Mesendoderm (in vitro differentiated cells): ENCODE data around the gene NR2F1-AS1.

Experiments
- DNase-seq: peaks from one replicate; pipeline ENCODE4 v3.0.0; 2013
- H2AK5ac ChIP-seq: 2 replicates; pipeline ENCODE4 v1.6.1; 2013; ENCODE audit warnings: low read length, inconsistent platforms
- H2BK120ac ChIP-seq: 2 replicates; pipeline ENCODE4 v1.6.1; 2013; ENCODE audit warnings: low read depth, mild to moderate bottlenecking, low read length, moderate library complexity, mixed read lengths
- H2BK15ac ChIP-seq: replicated peaks from 2 replicates; pipeline ENCODE4 v1.6.1; 2013; ENCODE audit warnings: low read depth, mild to moderate bottlenecking, moderate library complexity
- H2BK5ac ChIP-seq: 2 replicates; pipeline ENCODE4 v1.6.1; 2013; ENCODE audit warnings: low read length, inconsistent platforms
- H3K18ac ChIP-seq: 2 replicates; pipeline ENCODE4 v1.6.1; 2013; ENCODE audit warnings: mild to moderate bottlenecking, low read length, mixed read lengths
- H3K23ac ChIP-seq: one replicate; pipeline ENCODE4 v1.6.1; 2013; ENCODE audit warnings: low read length
- H3K27ac ChIP-seq: 2 replicates; pipeline ENCODE4 v1.5.1; 2013; ENCODE audit warnings: low read depth, mild to moderate bottlenecking, inconsistent platforms, low read length, moderate library complexity
- H3K27me3 ChIP-seq: 2 replicates; pipeline ENCODE4 v1.6.1; 2013; ENCODE audit warnings: low read length, control low read depth, mild to moderate bottlenecking, inconsistent platforms; ENCODE audit not compliant: insufficient read depth, poor library complexity
- H3K36me3 ChIP-seq: 2 replicates; pipeline ENCODE4 v1.6.1; 2013; ENCODE audit warnings: low read length, inconsistent platforms; ENCODE audit not compliant: control insufficient read depth, insufficient read depth
- H3K4ac ChIP-seq: one replicate; pipeline ENCODE4 v1.6.1; 2013; ENCODE audit warnings: low read depth, mild to moderate bottlenecking, low read length, moderate library complexity
- H3K4me1 ChIP-seq: 2 replicates; pipeline ENCODE4 v1.6.1; 2013; ENCODE audit warnings: low read depth, low read length, inconsistent platforms; ENCODE audit not compliant: control insufficient read depth
- H3K4me2 ChIP-seq: 2 replicates; pipeline ENCODE4 v1.6.1; 2013; ENCODE audit warnings: low read length
- H3K4me3 ChIP-seq: 2 replicates; pipeline ENCODE4 v1.5.1; 2013; ENCODE audit warnings: mild to moderate bottlenecking, low read length
- H3K56ac ChIP-seq: one replicate; pipeline ENCODE4 v1.6.1; 2013; ENCODE audit warnings: low read length
- H3K79me1 ChIP-seq: 2 replicates; pipeline ENCODE4 v1.6.1; 2013; ENCODE audit warnings: low read length, inconsistent platforms
- H3K79me2 ChIP-seq: 2 replicates; pipeline ENCODE4 v1.6.1; 2013; ENCODE audit warnings: mild to moderate bottlenecking, low read length; ENCODE audit not compliant: control insufficient read depth, insufficient read depth
- H3K9ac ChIP-seq: 2 replicates; pipeline ENCODE4 v1.6.1; 2013; ENCODE audit warnings: low read length, inconsistent platforms
- H4K5ac ChIP-seq: one replicate; pipeline ENCODE4 v1.6.1; 2013; ENCODE audit warnings: low read length
- H4K8ac ChIP-seq: one replicate; pipeline ENCODE4 v1.6.1; 2013; ENCODE audit warnings: low read depth, mild to moderate bottlenecking, control low read depth, low read length, moderate library complexity
- WGBS: extraction: QIAGEN DNeasy Blood & Tissue Kit; methylation state at CpG from one replicate; pipeline ENCODE4 v1.1.7; 2013; ENCODE audit warnings: low lambda C conversion rate, missing lambda C conversion rate; ENCODE audit not compliant: insufficient coverage; ENCODE audit errors: extremely low coverage; 5-methylcytosine and 5-hydroxymethylcytosine counted together

Gene NR2F1-AS1

GRCh38 chr5:93417490-93417889 lies 163.5 kb downstream of the NR2F1-AS1 start:
- Histone ChIP-seq H2BK5ac (no peak overlapping the region), H3K27me3 (no peaks in the 10 kb centered on the region), H3K18ac (no peak overlapping the region), H3K79me1 (no peaks in the 10 kb centered on the region), H3K4me3 (no peak overlapping the region), H3K56ac (no peak overlapping the region), H3K27ac (no peak overlapping the region), H3K9ac (no peak overlapping the region), H3K79me2 (no peaks in the 10 kb centered on the region), H3K4me1 (no peaks in the 10 kb centered on the region), H4K8ac (no peak overlapping the region), H2BK120ac (no peak overlapping the region), H3K23ac (no peak overlapping the region), H2BK15ac (no peak overlapping the region), H3K4ac (no peak overlapping the region), H4K5ac (no peak overlapping the region), H3K36me3 (no peaks in the 10 kb centered on the region), H3K4me2 (no peak overlapping the region), H2AK5ac (no peak overlapping the region)
- DNase-seq = no peak
- WGBS = no CpG with 5 or more reads among the region's 3 CpGs

DNA sequence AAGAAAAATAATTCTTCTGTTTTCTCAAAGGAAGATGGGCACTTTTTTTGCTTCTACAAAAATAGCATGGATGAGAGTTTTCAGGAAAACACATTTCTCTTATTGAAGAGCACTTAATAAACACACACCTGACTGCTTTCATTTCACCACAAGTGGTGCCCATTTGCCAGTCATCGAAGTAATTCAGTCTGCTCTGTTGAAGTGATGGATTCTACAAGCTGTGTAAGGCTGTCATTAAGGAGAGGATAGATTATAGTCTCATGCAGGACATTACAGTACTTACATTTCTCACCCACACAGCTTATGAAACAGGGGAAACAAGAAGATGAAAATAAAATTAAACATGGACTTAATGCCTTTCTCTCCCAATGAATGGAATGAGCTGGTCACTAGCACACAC lies 165.2 kb downstream of the NR2F1-AS1 start:
- no peak for DNase-seq
- Histone ChIP-seq H3K79me1 (no peaks in the 10 kb centered on the region), H3K9ac (no peak overlapping the region), H4K5ac (no peak overlapping the region), H3K36me3 (no peaks in the 10 kb centered on the region), H3K4me3 (no peak overlapping the region), H3K23ac (no peak overlapping the region), H4K8ac (no peak overlapping the region), H2BK120ac (no peak overlapping the region), H2AK5ac (no peak overlapping the region), H3K27me3 (no peaks in the 10 kb centered on the region), H3K18ac (no peak overlapping the region), H3K27ac (no peak overlapping the region), H2BK5ac (no peak overlapping the region), H2BK15ac (no peak overlapping the region), H3K4ac (no peak overlapping the region), H3K4me1 (no peaks in the 10 kb centered on the region), H3K79me2 (no peaks in the 10 kb centered on the region), H3K56ac (no peak overlapping the region), H3K4me2 (no peak overlapping the region)
- WGBS = no CpG with 5 or more reads among the region's 1 CpG

DNA sequence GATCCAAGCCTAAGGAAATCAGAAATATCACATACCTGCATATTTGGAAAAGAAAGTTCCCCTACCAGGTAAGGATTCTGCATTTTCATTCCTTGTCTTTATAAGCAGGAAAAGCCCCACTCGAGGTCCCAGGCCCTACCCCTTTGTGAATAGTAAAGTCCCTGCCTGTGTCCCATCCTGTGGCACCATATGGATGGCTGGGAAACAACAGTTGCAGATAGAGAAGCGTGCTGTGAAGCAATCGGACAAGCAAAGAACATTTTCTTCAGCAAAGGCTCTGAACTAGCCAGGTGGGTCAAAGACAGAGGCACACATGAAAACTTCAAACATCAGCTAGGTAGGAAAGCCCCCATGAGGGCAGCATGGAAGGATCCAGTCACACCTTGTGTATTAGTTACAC lies 169.3 kb downstream of the NR2F1-AS1 start:
- H3K79me1 ChIP-seq = no peaks in the 10 kb centered on the region
- H3K4ac ChIP-seq = no peak overlapping the region
- H3K4me3 ChIP-seq = no peak overlapping the region
- no peak overlapping the region for H3K23ac ChIP-seq
- no peak overlapping the region for H3K56ac ChIP-seq
- H3K27me3 ChIP-seq = no peaks in the 10 kb centered on the region
- no peak overlapping the region for H2BK120ac ChIP-seq
- H3K27ac ChIP-seq = no peak overlapping the region
- H4K5ac ChIP-seq = no peak overlapping the region
- H3K4me2 ChIP-seq = no peak overlapping the region
- no peak overlapping the region for H3K18ac ChIP-seq
- no peaks in the 10 kb centered on the region for H3K36me3 ChIP-seq
- WGBS = no CpG with 5 or more reads among the region's 3 CpGs
- H3K4me1 ChIP-seq = no peaks in the 10 kb centered on the region
- no peak for DNase-seq
- no peak overlapping the region for H4K8ac ChIP-seq
- no peak overlapping the region for H2BK15ac ChIP-seq
- no peak overlapping the region for H3K9ac ChIP-seq
- no peak overlapping the region for H2BK5ac ChIP-seq
- H3K79me2 ChIP-seq = no peaks in the 10 kb centered on the region
- no peak overlapping the region for H2AK5ac ChIP-seq

DNA sequence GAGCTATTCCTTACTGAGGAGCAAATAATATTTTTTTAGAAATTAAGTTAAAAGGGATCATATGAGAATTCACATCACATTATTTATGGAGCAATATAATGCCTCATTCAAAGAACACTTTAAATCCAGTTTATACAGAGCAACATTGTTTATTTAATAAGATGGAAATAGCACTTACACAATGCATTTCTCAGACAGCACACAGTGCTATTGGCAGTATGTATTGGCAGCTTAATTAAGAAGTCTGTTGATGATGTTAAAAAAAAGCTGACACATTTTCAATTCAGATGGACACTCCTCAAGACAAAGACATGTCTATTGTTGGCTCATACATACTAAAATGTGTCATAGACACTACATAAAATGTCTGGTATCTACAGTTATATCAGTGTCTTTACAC lies 171.3 kb downstream of the NR2F1-AS1 start:
- Histone ChIP-seq H3K79me1 (no peaks in the 10 kb centered on the region), H3K27me3 (no peaks in the 10 kb centered on the region), H3K79me2 (no peaks in the 10 kb centered on the region), H3K23ac (no peak overlapping the region), H3K36me3 (no peaks in the 10 kb centered on the region), H3K18ac (no peak overlapping the region), H3K56ac (no peak overlapping the region), H3K4ac (no peak overlapping the region), H2BK5ac (no peak overlapping the region), H3K9ac (no peak overlapping the region), H3K4me2 (no peak overlapping the region), H3K4me3 (no peak overlapping the region), H2BK15ac (no peak overlapping the region), H4K5ac (no peak overlapping the region), H2AK5ac (no peak overlapping the region), H3K27ac (no peak overlapping the region), H3K4me1 (no peaks in the 10 kb centered on the region), H2BK120ac (no peak overlapping the region), H4K8ac (no peak overlapping the region)
- no peak for DNase-seq

GRCh38 chr5:93407454-93407853 lies 173.6 kb downstream of the NR2F1-AS1 start:
- H3K27ac ChIP-seq = no peak overlapping the region
- no CpG with 5 or more reads among the region's 6 CpGs for WGBS
- H3K56ac ChIP-seq = no peak overlapping the region

GRCh38 chr5:93406971-93407401 lies 174.0 kb downstream of the NR2F1-AS1 start:
- Histone ChIP-seq H3K79me1 (no peaks in the 10 kb centered on the region), H3K27ac (no peak overlapping the region), H4K8ac (no peak overlapping the region), H3K4me3 (no peak overlapping the region), H2BK15ac (no peak overlapping the region), H3K4me1 (no peaks in the 10 kb centered on the region), H3K79me2 (no peaks in the 10 kb centered on the region), H3K4me2 (no peak overlapping the region), H3K9ac (no peak overlapping the region), H3K36me3 (no peaks in the 10 kb centered on the region), H4K5ac (no peak overlapping the region), H2BK5ac (no peak overlapping the region), H3K56ac (no peak overlapping the region), H3K27me3 (no peaks in the 10 kb centered on the region), H3K18ac (no peak overlapping the region), H2BK120ac (no peak overlapping the region), H3K4ac (no peak overlapping the region), H3K23ac (no peak overlapping the region), H2AK5ac (no peak overlapping the region)
- WGBS = no CpG with 5 or more reads among the region's 5 CpGs
- DNase-seq = no peak

More at GRCh38 chr5:93407454-93407853, 173.6 kb downstream of the NR2F1-AS1 start:
- DNase-seq = no peak
- no peak overlapping the region for H2AK5ac ChIP-seq
- no peak overlapping the region for H2BK15ac ChIP-seq
- H3K9ac ChIP-seq = no peak overlapping the region
- no peaks in the 10 kb centered on the region for H3K27me3 ChIP-seq
- H3K23ac ChIP-seq = no peak overlapping the region
- no peak overlapping the region for H4K8ac ChIP-seq
- H3K18ac ChIP-seq = no peak overlapping the region
- no peak overlapping the region for H2BK5ac ChIP-seq
- no peak overlapping the region for H4K5ac ChIP-seq
- no peaks in the 10 kb centered on the region for H3K36me3 ChIP-seq
- no peak overlapping the region for H3K4me3 ChIP-seq
- no peak overlapping the region for H3K4ac ChIP-seq
- no peak overlapping the region for H2BK120ac ChIP-seq
- H3K4me2 ChIP-seq = no peak overlapping the region
- no peaks in the 10 kb centered on the region for H3K4me1 ChIP-seq
- H3K79me2 ChIP-seq = no peaks in the 10 kb centered on the region
- no peaks in the 10 kb centered on the region for H3K79me1 ChIP-seq
